GM04503 (cell line): ENCODE results near the gene PLOD3.

Experiments
- DNase-seq: peaks from one replicate; pipeline ENCODE4 v3.0.0-alpha.2; 2012; ENCODE audit warnings: low read depth

PLOD3 gene

GRCh38 chr7:101165958-101166647 lies 51.3 kb downstream of the PLOD3 start:
- no peak for DNase-seq

GRCh38 chr7:101165075-101165957 lies 52.1 kb downstream of the PLOD3 start, which contains the start of gene VGF:
TSS of gene VGF (minus strand) at chr7:101165569. CDS start at chr7:101164843, 726 bp downstream.
- no peak for DNase-seq

GRCh38 chr7:101164071-101164840 lies 53.1 kb downstream of the PLOD3 start:
- no peak for DNase-seq

- DNase-seq = no peak
These were observed 53.9 kb downstream of the PLOD3 start for GRCh38 chr7:101163279-101164070.

GRCh38 chr7:101162551-101163278 lies 54.7 kb downstream of the PLOD3 start:
- no peak for DNase-seq

GRCh38 chr7:101161692-101162471 lies 55.5 kb downstream of the PLOD3 start:
- DNase-seq = no peak

GRCh38 chr7:101160910-101161309 lies 56.5 kb downstream of the PLOD3 start:
- DNase-seq = no peak

- DNase-seq = no peak
These were observed 57.4 kb downstream of the PLOD3 start for GRCh38 chr7:101159696-101160674.

GRCh38 chr7:101156866-101157589 lies 60.4 kb downstream of the PLOD3 start:
- DNase-seq = no peak

GRCh38 chr7:101156277-101156676 lies 61.1 kb downstream of the PLOD3 start:
- DNase-seq = no peak
